D721Med (cell line): ENCODE data around the gene AGFG2.
"Not testable (repeated sequence)": the region's sequence is repeated elsewhere in the genome, so short reads cannot be mapped to it uniquely, and the experiment has no call there.

ENCODE experiments used
- DNase-seq: peaks from one replicate; pipeline ENCODE4 v3.0.0; 2011; ENCODE audit warnings: low spot score; ENCODE audit not compliant: insufficient read length
- FAIRE-seq: peaks from 2 replicates; lab custom pipeline; 2011; peaks lifted over from hg19 to GRCh38; lab: Jason Lieb, UNC
- CTCF ChIP-seq: IDR thresholded peaks from 2 replicates; pipeline ENCODE4 v1.5.1; 2012; ENCODE audit warnings: mild to moderate bottlenecking, control low read depth; ENCODE audit not compliant: insufficient read depth; ENCODE audit errors: missing control alignments

AGFG2 gene

GRCh38 chr7:100496509-100496908 is 42.5 kb upstream of the AGFG2 start:
- FAIRE-seq (no peak), DNase-seq (no peak)
- no peak for TF ChIP-seq CTCF

GRCh38 chr7:100500743-100501142 is 38.3 kb upstream of the AGFG2 start:
- not testable (repeated sequence) for FAIRE-seq

GRCh38 chr7:100504031-100504430 is 35.0 kb upstream of the AGFG2 start:
- not testable (repeated sequence) for DNase-seq, FAIRE-seq

More at GRCh38 chr7:100500743-100501142, 38.3 kb upstream of the AGFG2 start:
- DNase-seq: not testable (repeated sequence)

GRCh38 chr7:100504887-100505611 is 34.0 kb upstream of the AGFG2 start:
- no peak for TF ChIP-seq CTCF
- no peak for FAIRE-seq
- DNase-seq: no peak

GRCh38 chr7:100506356-100506923 is 32.6 kb upstream of the AGFG2 start:
- FAIRE-seq: no peak
- no peak for DNase-seq
- no peak for TF ChIP-seq CTCF

GRCh38 chr7:100509231-100509630 is 29.8 kb upstream of the AGFG2 start:
- no peak for TF ChIP-seq CTCF
- no peak for FAIRE-seq
- no peak for DNase-seq

GRCh38 chr7:100510437-100511239 is 28.4 kb upstream of the AGFG2 start:
- FAIRE-seq: no peak
- DNase-seq: no peak
- no peak for TF ChIP-seq CTCF

GRCh38 chr7:100513212-100513810 is 25.7 kb upstream of the AGFG2 start:
- DNase-seq (no peak), FAIRE-seq (no peak)
- no peak for TF ChIP-seq CTCF
